NCI-H2196 (cell line): ENCODE results near the gene WDR45B.

Source experiments
- DNase-seq: peaks from one replicate; lab custom pipeline; 2025; ENCODE audit not compliant: unreplicated experiment; lab: John Stamatoyannopoulos, UW

WDR45B gene

DNA sequence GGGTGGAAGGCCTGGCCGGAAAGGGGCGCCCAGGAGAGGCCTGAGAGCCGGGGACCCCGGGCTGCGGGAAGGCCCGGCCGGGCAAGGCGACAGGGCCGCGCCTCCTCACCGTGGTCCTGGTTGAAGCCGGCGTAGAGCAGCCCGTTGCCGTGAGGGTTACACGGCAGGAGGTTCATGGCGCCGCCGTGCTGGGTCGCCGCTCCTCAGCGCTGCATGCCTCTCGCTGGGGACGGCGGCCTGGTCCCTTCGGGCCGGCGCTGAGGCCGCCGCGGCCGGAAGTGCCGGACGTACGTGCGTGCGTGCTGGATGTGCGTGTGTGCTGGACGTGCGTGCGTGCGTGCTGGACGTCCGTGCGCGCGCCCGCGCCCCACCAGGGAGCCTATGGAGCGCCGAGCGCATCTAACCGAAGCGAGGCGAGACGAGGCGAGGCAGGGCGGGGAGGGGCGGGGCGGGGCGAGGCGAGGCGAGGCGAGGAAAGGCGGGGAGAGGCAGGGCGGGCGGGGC, at the start of gene WDR45B:
WDR45B (minus strand) TSS at position 280 of the 504 bp plus-strand sequence; CDS start at position 176, 104 bp downstream.
- DNase-seq = peak; percentile 99

DNA sequence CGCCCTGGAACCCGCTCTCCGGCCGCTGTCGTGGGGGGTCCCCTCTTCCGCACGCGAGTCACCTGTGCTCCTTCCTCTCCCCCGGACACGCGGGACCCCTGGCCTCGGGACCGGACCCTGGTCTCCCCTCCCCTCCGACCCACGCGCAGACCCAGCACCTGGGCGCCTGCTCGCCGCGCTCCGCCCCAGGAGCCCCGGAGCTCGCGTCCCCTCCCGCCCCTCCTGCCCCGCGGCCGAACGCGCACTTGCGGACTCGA, 49.5 kb upstream of the WDR45B start:
- DNase-seq = no peak

DNA sequence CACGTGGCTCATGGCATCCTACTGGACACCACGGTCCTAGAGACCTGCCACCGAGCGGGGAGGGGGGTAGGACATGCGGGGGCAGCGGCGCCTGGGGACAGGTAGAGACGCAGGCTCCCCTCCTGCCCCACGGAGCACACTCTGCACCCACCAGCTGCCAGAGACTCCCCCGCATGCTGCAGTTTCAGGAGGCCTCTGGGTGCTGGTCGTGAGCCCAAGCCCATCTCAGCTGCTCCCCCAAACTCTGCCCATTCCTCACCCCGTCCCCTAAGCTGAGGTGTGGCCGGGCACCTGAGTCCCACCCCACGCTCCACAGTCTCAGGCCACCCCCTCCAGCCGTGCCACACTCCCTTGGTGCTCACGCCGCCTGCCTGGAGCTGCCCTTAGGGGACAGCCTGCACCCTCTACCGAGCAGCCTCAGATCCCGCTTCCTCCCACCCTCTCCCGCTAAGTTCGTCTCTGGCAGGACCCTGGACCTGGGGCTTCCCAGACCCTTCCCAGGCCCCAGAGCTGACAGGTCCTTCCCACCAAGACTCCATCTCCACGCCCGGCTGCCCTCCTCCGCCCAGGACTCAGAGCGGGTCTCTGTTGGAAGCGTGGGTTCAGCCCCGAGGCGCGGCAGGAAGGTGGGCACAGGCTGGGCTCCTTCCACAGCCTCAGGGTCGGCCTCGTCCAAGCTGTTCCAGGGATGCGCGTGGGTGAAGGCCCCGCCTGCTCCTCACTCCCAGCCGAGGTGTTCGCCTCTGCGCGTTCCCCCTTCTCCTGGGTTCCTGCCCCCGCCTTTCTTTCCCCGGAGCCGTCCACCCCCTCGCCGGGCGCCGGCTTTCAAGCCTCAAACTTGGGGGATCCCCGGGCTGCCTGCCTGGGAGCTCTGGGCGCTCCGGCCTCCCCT, 48.9 kb upstream of the WDR45B start:
- no peak for DNase-seq

DNA sequence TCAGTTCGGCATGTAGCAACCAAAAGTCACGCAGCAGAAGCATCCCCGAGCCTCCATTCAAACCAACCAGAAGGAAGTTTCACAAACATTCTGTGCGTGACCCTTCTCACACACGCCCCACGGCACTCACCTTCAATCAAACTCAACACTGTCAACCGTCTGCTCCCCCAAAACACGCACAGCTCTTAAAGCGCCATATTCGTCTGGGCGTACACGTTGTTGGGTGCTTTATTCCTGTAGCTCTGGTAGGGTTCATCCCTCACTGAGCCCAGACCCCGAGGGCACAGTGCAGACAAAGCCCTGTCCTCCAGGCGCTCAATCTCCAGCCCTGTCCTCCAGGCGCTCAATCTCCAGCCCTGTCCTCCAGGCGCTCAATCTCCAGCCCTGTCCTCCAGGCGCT, 48.0 kb upstream of the WDR45B start:
- DNase-seq = no peak

DNA sequence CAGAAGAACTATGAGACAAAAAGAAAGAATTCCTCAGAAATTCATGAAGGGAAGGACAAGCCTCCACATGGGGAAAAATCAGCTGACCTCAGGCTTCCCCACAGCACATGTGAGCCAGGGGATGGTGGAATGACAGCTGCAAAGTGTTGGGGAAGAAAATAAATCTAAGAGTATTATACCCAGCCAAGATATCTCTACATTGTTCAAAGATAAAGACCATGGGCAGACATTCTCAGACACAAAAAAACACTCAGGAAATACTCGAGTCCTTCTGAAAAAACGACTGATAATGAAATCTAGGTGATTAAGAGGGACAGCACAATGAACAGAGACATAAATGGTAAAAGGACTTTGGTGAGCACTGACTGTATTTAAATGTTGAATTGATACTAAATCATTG, 46.4 kb upstream of the WDR45B start:
- DNase-seq = no peak

DNA sequence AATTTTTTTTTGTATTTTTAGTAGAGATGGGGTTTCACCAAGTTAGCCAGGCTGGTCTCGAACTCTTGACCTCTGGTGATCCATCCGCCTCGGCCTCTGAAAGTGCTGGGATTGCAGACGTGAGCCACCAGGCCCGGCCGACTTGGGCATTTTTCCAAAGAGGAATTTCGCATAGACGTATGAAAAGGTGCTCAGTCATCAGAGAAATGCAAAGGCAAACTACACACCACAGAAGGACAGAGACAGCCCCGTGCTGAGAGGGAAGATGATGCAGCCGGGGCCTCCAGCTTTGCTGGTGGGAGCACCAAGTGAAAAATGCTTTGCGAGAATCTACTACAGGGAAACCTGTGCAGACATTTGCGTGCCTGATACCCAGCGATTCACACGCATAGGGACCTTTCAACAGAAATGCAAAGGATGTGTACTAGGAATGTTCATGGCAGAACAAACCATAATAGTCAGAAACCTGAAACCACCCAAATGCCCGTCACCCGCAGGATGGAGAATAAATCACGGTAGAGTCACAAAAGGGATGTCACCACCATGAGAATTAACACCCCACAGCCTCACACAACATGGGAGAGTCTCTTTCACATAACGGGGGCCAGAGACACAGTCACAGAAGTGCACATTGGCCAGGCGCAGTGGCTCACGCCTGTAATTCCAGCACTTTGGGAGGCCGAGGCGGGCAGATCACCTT, 45.1 kb upstream of the WDR45B start:
- DNase-seq = no peak

DNA sequence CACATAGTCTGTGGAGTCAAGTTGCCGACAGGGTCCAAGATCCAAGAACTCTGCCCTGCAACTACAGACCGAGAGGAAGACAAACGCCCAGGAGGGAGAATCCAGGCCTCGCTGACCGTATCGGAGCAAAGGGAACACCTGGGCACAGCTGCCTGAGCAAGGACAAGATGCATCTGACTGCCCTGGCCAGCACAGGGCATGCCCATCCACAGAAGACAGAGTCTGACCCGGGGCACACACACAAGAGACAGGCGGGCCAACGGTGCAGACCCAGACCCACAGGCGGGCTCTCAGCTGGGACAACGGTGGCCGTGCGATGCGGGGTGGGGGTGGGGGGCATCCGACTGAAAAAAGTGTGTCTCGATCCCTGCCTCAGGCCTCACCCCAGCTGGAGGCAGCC, 44.0 kb upstream of the WDR45B start:
- DNase-seq = no peak

DNA sequence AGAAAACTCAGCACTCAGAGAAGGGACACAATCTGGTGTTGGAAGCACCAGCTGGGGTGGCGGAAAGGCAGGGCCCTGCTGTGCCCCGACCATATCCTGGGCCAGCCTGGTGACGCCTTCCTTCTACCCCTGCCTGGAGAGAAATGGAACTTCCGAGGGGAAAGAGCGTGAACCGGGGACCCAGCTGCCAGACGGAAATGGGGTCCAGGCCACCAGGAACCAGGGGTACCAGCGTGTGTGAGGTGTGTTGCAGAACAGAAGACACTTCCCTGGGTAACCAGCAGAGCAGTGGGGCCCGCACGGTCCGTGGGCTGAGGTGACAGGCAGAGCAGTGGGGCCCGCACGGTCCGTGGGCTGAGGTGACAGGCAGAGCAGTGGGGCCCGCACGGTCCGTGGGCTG, 43.5 kb upstream of the WDR45B start:
- no peak for DNase-seq

DNA sequence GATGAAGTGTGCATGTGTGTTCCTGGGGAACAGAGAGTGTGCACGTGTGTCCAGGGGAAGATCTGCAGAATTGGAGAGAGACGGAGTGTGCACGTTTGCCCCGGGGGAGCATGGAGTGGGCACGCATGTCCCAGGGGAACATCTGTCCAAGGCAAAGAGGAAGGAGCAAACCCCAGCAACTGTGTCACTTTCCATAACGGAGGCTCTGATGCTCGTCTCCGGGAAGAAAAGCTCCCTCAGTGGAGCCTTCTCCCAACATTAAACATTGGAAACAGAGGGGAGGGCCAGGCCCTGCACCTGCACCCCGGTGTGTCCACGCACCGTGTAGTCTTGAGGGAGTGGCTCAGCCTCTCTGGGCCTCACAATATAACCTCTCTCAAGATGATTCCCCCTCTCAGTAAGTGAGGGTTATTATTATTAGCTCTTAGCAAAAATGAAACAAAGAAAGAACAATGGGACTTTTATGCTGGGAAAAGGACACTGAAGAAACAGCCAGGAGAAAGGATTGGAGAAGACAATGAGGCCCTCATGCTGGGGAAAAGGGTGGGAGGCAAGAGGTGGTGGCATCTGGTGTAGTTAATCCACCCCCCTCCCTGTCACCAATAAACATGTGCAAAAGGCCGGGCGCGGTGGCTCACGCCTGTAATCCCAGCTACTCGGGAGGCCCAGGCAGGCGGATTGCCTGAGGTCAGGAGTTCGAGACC, 42.7 kb upstream of the WDR45B start:
- DNase-seq = no peak

DNA sequence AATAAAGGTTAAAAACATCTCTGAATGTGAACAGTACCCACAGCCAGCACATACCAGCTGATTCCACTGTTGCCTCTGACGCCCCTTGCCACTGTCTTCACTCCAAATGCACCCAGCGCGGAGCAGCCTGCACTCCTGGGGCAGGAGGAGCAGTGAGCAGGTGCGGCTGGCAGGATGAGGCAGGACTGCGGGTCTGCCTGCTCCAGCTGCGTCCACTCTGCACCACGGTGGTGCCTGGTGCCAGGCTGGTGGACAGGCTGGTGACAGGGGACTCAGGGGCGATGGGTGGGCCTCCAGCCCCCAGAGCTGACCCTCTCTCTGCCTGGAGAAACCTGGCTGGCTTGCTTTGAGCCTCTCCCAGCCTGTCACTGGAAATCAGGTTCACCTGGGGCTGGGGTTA, 40.8 kb upstream of the WDR45B start:
- no peak for DNase-seq

DNA sequence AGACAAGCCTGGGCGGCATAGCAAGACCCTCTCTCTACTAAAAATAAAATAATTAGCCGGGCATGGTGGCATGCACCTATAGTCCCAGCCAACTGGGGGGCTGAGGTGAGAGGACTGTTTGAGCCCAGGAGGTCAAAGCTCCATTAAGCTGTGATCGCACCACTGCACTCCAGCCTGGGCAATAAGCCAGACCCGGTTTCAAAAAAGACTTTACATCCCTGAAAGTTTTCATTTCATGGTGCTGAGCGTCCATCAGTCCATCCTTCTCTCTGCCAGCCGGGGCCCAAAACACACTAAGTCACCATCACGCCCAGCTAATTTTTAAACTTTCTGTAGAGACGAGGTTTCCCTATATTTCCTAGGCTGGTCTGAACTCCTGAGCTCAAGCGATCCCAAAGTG, 39.6 kb upstream of the WDR45B start:
- no peak for DNase-seq

DNA sequence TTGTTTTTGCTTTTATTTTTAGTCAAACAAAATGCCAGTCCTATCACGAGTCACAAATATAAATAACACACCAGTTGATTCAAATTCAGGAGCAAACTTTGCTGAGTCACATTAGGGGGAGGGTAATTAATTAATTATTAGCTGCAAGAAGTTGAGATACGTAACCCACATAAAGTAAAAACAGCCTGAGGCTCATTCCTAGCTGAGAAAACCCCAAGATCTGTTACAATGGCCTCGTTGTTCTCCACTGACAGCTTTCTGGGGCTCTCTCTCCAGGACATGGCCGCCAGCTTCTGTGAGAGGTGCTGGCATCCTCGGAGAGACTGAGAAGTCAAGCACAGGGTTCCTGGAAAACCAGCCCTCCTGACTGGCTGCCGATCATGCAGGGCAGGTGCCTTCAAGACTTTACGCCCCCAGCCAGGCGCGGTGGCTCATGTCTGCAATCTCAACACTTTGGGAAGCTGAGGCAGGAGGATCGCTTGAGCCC, 39.2 kb upstream of the WDR45B start:
- DNase-seq = no peak

DNA sequence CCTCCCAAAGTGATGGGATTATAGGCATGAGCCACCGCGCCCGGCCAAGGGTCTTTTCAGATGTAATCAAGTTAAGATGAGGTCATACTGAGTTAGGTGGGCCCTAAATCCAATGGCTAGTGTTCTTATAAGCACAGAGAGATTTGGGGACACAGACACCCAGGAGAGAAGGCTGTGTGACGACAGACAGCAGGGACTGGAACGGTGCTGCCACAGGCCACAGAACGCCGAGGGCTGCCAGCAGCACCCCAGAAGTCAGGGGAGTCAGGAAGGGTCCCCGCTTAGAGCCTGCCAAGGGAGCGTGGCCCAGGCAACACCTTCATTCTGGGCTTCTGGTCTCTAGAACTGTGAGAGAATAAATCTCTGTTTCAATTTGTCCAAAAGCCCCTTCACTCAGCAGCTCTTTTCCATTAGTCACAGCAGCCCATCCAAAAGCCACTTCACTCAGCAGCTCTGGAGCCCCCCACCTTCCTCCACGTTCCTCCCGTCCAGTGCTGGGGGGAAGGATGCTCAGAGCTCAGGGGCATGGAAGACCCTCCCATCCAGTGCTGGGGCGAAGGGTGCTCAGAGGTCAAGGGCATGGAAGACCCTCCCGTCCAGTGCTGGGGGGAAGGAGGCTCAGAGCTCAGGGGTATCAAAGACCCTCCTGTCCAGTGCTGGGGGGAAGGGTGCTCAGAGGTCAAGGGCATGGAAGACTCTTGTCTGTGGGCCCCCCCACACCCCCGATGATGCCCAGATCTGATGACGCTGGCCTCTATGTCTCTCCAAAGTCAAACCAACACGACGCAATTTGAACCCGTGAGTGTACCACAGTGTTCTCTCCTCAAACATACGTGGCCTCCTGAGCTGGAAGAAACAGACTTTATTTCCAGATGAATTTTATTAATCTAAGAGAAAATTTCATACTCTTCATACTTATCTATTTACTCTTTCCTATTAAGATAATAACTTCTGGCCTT, 38.4 kb upstream of the WDR45B start:
- DNase-seq = no peak

DNA sequence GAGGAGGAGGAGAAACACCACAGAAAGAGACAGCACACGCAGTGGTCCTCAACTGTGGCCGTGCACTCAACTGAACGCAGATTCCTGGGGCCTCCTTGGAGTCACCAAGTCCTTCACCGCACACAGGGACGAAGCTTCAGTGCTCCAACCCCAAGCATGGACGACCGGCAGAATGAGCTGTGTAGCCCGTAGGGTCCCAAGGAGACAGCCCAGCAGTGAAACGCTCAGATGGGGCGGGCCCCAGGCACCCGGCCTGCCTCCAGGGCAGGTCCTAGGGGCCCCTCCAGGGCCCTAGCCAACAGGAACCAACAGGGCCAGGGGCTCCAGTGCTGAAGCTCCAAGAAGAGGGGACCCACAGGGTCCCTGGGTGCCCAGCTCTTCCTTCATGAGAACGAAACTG, 37.0 kb upstream of the WDR45B start:
- no peak for DNase-seq

DNA sequence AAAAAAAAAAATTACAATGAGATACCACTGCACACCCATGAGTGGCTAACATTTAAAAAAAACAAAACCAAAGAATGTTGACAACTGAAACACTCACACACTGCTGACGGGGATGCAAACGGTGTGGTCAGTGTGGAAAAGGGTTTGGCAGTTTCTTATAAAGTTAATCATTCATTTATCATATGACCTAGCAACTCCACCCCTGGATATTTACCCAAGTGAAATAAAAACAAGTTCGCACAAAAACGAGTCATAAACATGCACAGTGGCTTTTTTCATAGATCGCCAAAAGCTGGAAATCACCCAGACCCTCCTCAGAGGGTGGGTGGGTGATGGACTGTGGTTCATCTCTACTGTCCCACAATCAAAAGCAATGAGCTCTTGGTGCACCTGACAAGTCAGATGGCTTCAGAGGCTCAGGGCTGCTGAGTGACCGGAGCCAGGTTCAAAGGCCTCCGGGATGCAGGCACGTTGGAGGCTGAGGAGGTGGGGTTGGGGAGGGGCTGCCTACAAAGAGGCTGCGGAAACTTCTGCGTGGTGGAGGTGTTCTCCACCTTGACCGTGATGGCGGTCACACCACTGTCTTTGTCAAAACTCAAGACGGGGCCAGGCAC, 36.1 kb upstream of the WDR45B start:
- no peak for DNase-seq

DNA sequence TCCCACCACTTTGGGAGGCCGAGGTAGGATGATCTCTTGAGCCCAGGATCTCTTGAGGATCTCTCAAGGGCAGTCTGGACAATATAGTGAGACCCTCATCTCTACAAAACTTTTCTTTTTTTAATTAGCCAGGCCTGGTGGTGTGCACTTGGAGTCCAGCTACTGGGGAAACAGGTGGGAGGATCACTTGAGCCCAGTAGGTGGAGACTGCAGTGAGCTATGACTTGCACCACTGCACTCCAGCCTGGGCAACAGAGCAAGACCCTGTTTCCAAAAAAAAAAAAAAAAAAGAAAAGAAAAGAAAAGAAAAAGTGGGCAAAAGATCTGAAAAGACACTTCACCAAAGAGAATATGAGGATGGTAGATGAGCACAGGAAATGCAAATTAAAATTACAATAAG, 35.3 kb upstream of the WDR45B start:
- DNase-seq = no peak

DNA sequence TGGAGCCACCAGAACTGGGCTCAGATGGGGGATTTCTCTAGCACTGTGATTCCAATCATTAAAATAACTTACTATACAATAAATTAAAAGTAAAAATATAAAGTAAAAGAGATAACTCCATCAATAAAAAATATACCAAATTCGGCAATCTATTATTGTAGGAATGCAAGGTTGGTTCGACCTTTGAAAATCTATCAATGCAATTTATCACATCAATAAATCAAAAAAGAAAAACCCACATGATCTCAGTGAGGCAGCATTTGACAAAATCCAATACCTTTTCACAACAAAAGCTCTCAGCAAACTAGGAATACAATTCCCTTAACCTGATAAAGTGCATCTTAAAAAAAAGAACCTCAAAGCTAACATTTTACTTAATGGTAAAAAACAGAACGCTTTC, 33.3 kb upstream of the WDR45B start:
- DNase-seq = no peak

DNA sequence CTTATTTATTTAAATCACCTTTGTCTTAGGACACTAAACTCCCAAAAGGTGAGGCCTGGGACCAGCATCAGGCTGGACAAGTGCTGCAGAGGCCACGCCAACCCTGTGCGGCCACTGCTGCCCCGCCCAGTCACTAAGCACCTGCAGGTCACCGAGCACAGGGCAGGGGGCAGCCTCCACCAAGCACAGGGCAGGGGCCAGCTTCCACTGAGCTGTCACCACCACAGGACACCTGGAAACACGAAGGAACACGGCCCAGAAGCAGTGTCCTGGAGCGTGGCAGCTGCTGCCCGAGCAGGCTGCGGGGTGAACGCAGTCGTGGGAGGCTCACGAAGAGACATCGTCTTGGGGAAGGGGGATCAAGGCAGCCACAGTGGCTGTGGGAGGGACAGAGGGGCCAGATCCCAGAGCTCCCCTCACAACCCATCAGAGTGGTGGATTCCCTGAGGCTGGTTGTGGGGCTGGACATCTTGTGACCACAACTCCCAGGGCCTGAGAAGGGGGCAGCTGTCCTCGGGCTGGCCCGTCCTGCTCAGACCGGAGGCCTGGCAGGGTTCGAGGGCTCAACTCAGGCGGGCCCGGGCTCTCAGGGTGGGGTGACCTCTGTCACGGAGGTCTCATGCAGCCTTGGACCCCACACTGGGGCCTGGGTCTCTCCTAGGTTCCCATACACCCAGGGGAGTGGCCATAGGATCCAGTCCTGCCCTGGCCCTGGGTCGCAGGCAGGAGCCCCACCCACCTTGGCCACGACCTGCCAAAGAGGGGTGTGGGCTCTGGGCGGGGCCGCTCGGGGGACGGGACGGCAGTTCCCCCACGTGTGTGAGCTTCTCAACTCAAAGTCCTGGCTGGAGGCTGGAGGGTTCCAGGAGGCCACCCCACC, 31.6 kb upstream of the WDR45B start:
- no peak for DNase-seq

DNA sequence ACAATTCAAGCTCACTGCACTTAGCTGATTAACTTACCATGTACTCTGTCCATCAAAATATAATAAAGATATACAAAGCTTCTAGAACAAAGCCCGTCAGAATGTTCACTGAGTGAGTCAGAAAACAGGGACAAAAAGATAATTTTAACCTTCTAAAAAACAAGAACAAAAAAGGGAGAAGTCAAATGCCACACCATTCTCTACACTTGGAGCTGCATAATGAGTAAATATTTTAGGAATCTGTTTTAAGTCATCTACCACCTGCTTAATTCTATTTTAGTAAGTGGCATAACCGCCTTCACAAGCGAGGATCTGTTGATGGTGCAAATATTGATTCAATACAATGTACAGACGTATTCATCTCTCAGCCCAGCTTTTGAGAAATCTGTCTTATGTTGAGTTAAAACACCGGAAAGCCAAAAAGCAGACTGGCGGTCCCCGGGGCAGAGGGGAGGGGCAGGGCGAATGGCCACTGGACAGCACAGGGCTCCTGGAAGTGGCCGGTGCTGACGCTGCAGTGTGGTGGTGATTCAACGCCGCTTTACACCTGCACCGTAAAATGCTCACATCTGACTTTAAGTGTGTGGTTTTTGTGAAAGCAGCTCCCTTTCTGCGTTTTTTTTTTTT, 30.1 kb upstream of the WDR45B start:
- DNase-seq = peak; percentile 39
